GM12891 (cell line): ENCODE data around the gene NUDT16L1.

Source experiments
- PAX5 ChIP-seq: IDR thresholded peaks from 2 replicates; pipeline ENCODE4 v1.6.1; 2011; ENCODE audit warnings: low read length, moderate library complexity, mild to moderate bottlenecking; ENCODE audit not compliant: insufficient read depth, severe bottlenecking
- POLR2A ChIP-seq: IDR thresholded peaks from 2 replicates; pipeline ENCODE4 v1.6.1; 2011; ENCODE audit warnings: low read depth, low read length, control low read depth
- POLR2AphosphoS5 ChIP-seq: IDR thresholded peaks from 2 replicates; pipeline ENCODE4 v1.6.1; 2011; ENCODE audit warnings: low read depth, low read length, control low read depth
- POU2F2 ChIP-seq: IDR thresholded peaks from 2 replicates; pipeline ENCODE4 v1.6.1; 2011; ENCODE audit warnings: low read depth, mild to moderate bottlenecking, control low read depth, low read length, moderate library complexity
- SPI1 ChIP-seq: IDR thresholded peaks from 2 replicates; pipeline ENCODE4 v1.6.1; 2011; ENCODE audit warnings: low read depth, low read length, control low read depth
- TAF1 ChIP-seq: IDR thresholded peaks from 2 replicates; pipeline ENCODE4 v1.6.1; 2011; ENCODE audit warnings: low read depth, low read length, control low read depth

DNA sequence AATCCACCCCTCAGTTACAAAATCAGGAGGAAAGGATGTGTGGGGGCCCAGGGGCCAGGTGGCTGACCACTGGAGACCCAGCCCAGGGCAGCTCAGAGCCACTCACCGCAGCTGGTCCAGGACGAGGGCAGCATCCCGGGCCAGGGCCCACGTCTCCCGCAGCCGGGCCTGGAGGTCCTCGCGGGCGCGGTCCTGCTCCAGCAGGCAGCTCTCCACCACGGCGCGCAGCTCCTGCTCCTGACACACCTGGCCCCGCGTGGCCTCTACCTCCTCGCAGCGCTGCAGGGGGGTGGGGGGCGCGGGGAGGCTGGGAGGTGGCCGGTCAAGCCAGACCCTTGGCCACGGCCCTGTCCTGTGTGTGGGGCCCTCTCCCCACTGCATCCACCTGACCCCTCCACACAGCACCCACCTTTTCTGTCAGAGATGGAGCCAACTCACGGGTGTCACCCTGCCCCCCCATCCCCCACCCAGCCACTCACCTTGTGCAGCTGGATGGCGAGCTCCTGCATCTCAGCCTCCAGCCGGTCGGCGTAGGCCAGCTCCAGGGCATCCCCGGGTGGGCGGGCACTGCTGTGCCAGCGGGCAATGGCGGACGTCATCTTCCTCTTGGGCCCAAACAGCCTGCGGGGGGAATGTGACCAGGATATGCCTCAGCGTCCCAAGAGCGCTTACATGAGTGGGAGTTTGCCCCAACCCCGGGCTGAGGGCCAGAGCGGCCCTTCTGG, 5.1 kb downstream of the NUDT16L1 start:
- TF ChIP-seq POLR2A: no peak
- no peak for TF ChIP-seq TAF1
- TF ChIP-seq POLR2AphosphoS5: no peak
- no peak for TF ChIP-seq PAX5
- no peak for TF ChIP-seq SPI1
- TF ChIP-seq POU2F2: no peak
